ENCODE measurements around the gene HPSE.
A peak's percentile ranks its signal among the peaks of the same experiment; 100 is the strongest.

The HPSE gene

DNA sequence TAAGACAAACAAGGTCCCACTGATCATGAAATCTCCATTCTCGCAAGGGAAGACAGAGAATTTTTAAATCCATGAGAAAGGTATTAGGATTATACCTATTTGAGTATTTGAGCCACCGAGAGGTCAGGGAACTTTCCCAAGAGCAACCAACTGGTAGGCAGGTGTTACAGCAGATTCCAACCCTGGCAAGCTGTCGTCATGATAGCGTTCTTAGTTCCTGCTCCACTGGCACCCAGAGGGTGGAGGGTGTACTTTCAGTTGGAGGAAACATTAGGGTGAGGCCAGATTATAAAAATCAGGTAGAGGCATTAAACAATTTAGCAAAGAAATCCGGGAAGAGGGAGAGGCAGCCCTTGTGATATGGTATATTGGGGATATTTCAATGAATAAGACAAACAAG is 73.3 kb downstream of the HPSE start:
- TF ChIP-seq, protein P1, sequence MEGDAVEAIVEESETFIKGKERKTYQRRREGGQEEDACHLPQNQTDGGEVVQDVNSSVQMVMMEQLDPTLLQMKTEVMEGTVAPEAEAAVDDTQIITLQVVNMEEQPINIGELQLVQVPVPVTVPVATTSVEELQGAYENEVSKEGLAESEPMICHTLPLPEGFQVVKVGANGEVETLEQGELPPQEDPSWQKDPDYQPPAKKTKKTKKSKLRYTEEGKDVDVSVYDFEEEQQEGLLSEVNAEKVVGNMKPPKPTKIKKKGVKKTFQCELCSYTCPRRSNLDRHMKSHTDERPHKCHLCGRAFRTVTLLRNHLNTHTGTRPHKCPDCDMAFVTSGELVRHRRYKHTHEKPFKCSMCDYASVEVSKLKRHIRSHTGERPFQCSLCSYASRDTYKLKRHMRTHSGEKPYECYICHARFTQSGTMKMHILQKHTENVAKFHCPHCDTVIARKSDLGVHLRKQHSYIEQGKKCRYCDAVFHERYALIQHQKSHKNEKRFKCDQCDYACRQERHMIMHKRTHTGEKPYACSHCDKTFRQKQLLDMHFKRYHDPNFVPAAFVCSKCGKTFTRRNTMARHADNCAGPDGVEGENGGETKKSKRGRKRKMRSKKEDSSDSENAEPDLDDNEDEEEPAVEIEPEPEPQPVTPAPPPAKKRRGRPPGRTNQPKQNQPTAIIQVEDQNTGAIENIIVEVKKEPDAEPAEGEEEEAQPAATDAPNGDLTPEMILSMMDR (IDR thresholded peaks at IDR 0.05): no peak

DNA sequence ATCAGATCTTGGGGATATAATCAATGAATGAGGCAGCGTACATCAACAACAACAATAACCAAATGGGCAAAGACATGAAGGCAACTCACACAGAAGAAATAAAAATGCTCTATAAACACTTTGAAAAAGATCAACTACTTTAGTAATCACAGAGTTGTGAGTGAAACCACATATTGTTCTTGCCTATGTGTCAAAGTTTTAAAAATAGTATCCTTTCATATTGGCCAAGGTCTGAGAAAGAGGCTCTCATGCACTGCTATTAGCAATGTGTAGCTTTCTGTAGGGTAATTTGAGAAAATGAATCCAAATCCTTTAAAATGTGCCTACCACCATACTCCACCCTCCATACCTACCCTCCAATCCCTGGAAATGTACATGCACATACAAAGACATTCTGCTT is 75.1 kb downstream of the HPSE start:
- TF ChIP-seq, protein P1 (IDR thresholded peaks at IDR 0.05): no peak

DNA sequence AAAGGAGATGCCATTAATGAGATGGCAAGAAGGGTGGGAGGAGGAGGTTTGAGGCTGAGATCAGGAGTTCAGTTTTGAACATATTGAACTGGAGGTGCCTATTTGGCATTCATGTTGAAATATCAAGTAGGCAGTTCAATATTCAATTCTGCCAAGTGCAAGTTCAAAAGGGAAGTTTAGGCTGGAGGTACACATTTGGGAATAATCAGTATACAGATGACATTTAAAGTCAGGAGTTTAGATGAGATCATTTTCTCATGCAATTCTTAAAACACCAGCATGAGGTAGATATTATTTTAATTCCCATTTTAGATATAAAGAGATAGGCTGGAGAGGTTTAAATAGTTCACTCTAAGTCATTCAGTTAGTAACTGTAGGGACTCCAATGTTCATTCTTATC is 76.2 kb downstream of the HPSE start:
- TF ChIP-seq, protein P1 (IDR thresholded peaks at IDR 0.05): no peak

DNA sequence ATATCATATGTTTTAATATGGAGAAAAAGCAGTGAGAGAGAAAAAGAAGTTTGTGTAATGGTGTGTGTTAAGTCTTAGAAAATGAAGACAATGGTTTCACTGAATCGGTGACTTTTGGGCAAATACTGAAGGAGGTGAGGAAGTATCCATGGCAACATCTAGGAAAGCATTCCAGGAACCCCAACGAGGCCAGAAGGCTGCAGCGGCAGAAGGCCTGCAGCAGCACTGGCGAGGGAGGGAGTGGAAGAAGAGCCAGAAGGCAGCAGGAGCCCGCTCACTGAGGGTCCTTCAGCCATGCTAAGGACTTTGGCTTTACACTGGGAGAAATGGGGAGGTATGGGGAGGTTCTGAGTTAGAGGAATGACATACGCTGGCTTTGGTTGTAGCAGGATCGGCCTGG is 76.8 kb downstream of the HPSE start:
- TF ChIP-seq, protein P1 (IDR thresholded peaks at IDR 0.05): no peak

DNA sequence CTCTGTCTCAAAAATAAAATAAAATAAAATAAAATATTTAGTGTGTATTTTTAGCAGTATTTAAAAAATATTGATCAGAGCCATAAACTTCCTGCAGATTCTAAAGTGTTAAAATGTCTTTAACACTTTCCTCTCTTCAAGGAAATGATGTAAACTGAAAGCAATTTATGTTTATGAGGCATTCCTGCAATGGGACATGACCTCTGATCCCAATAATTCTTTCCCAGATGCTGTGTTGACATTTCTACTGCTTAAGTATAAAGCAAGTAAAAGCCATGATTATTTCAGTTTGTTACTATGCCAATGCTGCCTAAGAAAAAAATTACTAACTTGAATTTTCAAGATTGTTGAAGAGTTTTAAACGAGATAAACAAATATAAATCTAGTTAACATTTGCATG is 79.1 kb downstream of the HPSE start:
- TF ChIP-seq, protein P1 (IDR thresholded peaks at IDR 0.05): no peak

DNA sequence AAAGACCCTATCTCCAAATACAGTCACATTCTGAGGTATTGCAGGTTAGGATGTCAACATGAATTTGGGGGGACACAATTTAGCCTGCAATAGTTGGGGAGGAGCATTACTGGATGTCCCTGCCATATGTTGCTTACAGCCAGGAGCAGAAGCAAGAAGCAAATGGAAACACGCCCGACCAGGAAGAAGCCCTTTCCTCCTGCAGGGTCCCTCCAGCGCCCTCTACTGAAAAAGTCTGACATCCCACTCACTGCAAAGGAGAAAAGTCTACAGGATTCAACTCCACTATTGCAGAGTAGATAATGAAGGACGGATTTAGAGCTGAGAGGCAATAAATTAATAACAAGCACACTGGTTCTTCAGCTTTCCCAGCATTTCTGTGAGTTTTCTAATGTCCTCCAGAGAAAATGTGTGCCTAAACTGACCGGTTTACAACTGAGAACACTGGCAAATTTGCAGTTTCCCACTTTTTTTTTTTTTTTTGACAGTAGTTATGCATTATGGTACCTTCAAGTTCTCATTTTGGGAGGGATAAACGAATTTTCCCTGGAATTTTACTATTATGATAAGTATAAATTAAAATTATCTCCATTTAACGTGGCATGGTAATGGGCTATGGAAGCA is 81.8 kb downstream of the HPSE start:
- TF ChIP-seq, protein P1 (IDR thresholded peaks at IDR 0.05): peak; percentile 66

DNA sequence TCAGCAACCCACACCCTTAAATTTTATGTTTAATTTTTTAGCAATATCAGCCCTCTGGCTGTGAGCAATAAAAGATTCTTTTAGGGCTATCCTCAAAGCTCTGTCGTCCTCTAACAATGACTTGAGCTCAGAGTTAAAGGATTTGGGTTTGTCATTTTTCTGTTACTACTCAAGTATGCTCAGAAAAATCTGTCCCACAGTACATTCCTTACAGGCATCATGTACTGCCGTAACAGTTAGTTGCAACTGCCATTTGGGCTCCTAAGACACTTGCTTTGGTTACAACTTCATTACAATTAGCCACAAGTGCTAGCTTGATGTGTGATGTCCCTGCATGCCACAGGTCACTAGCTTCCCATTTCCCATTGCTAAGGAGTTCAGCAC is 83.2 kb downstream of the HPSE start:
- TF ChIP-seq, protein P1 (IDR thresholded peaks at IDR 0.05): no peak

Measured in LNCAP (cell line).